H1 (cell line): ENCODE measurements around the gene CACNG1. TPM values are rescaled to one million over a fixed set of nuclear protein-coding genes. Genes with fewer than 3 reads are reported as not detected.

Experiments used
- ASH2L ChIP-seq: fragments of 200-600, 300-600 bp; sonication (generic); IDR thresholded peaks from one replicate; pipeline ENCODE4 v1.7.1; 2017; ENCODE audit warnings: low read length
- CHD7 ChIP-seq: fragments of 300-600 bp; sonication (generic); IDR thresholded peaks from 2 replicates; pipeline ENCODE4 v1.7.1; 2012; ENCODE audit warnings: low read length, moderate library complexity, mild to moderate bottlenecking, inconsistent platforms; ENCODE audit not compliant: insufficient replicate concordance
- KDM1A ChIP-seq: fragments of 200-600, 300-600 bp; sonication (generic); IDR thresholded peaks from 2 replicates; pipeline ENCODE4 v1.7.1; 2016; ENCODE audit warnings: mild to moderate bottlenecking, low read length, borderline replicate concordance
- SP4 ChIP-seq: IDR thresholded peaks from 2 replicates; pipeline ENCODE4 v1.6.1; 2012; ENCODE audit warnings: low read length, inconsistent platforms
- polyA plus RNA-seq, 7 experiments: library from polyadenylated mRNA; depleted of rRNA in 3 of 7; stranded (reverse) in 5 of 7; unstranded in 2 of 7; fragments of >200 nt in 5 of 7; fragments of 200-250 nt in 2 of 7; gene quantifications; 1 replicate in 5 of 7; 2 replicates in 1 of 7; 4 replicates in 1 of 7; pipeline versions ENCODE4 v1.2.1 to v1.2.3, GENCODE V29; 2011 to 2013; ENCODE audit warnings: missing spikeins in 2 of 7, mixed read lengths in 2 of 7
- total RNA-seq: library from RNA; stranded (reverse); fragmentation: NEBNext Ultra II Directional; extraction: Animal tissue kit (Norgen Biotek cat#: 25700); gene quantifications from 2 replicates; pipeline ENCODE4 v1.2.1, GENCODE V29; 2021

Gene CACNG1
- total and polyA plus RNA-seq, 2 of the 8 experiments (the other 6 are each of a cell fraction or from before 2014, with no cell fraction given) = not detected

GRCh38 chr17:67026341-67026740 is 18.0 kb upstream of the CACNG1 start (continued):
- TF ChIP-seq CHD7 (no peak), ASH2L (no peak), SP4 (no peak), KDM1A (no peak)
